Neural cell (in vitro differentiated cells): ENCODE measurements around the gene SFN.

Source experiments
- EP300 ChIP-seq: fragments of 450-650 bp; conservative IDR thresholded peaks from 2 replicates; pipeline ENCODE4 v1.6.1; 2014; ENCODE audit warnings: antibody characterized with exemption, mild to moderate bottlenecking, moderate library complexity; ENCODE audit not compliant: poor library complexity, severe bottlenecking
- EZH2 ChIP-seq: fragments of 200-600, 300-800 bp; shearing (Covaris generic), sonication (generic); IDR thresholded peaks from 2 replicates; pipeline ENCODE4 v1.6.1; 2014; ENCODE audit warnings: antibody characterized with exemption, low read length, borderline replicate concordance, mild to moderate bottlenecking; ENCODE audit not compliant: insufficient read depth, poor library complexity, severe bottlenecking
- POLR2AphosphoS5 ChIP-seq: IDR thresholded peaks from 2 replicates; pipeline ENCODE4 v1.6.1; 2012
- RAD21 ChIP-seq: fragments of 450-650 bp; conservative IDR thresholded peaks from 2 replicates; pipeline ENCODE4 v1.6.1; 2014; ENCODE audit warnings: antibody characterized with exemption, mild to moderate bottlenecking, moderate library complexity
- SMC3 ChIP-seq: fragments of 450-650 bp; conservative IDR thresholded peaks from 2 replicates; pipeline ENCODE4 v1.6.1; 2014; ENCODE audit warnings: antibody characterized with exemption, mild to moderate bottlenecking, moderate library complexity; ENCODE audit not compliant: poor library complexity
- TAF1 ChIP-seq: IDR thresholded peaks from 2 replicates; pipeline ENCODE4 v1.6.1; 2012; ENCODE audit warnings: low read depth
- TF ChIP-seq, protein P1 (sequence below): fragments of 450-650 bp; IDR thresholded peaks from 2 replicates; pipeline ENCODE4 v1.5.1; 2014; ENCODE audit warnings: antibody characterized with exemption, mild to moderate bottlenecking, moderate library complexity; ENCODE audit not compliant: poor library complexity, severe bottlenecking
- TF ChIP-seq, protein P2 (sequence below): IDR thresholded peaks from 2 replicates; pipeline ENCODE4 v1.6.1; 2012; ENCODE audit warnings: borderline replicate concordance

DNA sequence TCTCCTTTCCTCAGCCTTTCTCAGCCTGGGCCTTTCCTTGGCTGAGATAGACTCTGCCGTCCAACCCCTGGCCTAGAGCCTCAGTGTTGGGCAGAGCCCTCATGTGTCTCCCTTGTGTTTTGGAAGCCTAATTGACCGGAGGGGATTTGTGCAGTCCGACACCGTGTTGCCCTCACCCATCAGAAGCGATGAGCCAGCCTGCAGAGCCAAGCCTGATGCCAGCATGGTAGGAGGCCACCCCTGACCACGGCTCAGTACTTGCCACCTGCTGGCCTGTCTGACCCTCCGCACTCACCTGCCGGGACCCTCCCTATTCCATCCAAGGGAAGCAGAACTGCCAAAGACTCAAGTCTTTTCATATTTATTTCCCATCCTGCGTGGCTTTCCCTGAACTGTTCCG lies 9.3 kb upstream of the SFN start:
- TF ChIP-seq, protein P1, sequence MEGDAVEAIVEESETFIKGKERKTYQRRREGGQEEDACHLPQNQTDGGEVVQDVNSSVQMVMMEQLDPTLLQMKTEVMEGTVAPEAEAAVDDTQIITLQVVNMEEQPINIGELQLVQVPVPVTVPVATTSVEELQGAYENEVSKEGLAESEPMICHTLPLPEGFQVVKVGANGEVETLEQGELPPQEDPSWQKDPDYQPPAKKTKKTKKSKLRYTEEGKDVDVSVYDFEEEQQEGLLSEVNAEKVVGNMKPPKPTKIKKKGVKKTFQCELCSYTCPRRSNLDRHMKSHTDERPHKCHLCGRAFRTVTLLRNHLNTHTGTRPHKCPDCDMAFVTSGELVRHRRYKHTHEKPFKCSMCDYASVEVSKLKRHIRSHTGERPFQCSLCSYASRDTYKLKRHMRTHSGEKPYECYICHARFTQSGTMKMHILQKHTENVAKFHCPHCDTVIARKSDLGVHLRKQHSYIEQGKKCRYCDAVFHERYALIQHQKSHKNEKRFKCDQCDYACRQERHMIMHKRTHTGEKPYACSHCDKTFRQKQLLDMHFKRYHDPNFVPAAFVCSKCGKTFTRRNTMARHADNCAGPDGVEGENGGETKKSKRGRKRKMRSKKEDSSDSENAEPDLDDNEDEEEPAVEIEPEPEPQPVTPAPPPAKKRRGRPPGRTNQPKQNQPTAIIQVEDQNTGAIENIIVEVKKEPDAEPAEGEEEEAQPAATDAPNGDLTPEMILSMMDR = no peak
- TF ChIP-seq RAD21 (no peak), EP300 (no peak), SMC3 (no peak), TAF1 (no peak), POLR2AphosphoS5 (no peak), EZH2 (no peak)
- TF ChIP-seq, protein P2, sequence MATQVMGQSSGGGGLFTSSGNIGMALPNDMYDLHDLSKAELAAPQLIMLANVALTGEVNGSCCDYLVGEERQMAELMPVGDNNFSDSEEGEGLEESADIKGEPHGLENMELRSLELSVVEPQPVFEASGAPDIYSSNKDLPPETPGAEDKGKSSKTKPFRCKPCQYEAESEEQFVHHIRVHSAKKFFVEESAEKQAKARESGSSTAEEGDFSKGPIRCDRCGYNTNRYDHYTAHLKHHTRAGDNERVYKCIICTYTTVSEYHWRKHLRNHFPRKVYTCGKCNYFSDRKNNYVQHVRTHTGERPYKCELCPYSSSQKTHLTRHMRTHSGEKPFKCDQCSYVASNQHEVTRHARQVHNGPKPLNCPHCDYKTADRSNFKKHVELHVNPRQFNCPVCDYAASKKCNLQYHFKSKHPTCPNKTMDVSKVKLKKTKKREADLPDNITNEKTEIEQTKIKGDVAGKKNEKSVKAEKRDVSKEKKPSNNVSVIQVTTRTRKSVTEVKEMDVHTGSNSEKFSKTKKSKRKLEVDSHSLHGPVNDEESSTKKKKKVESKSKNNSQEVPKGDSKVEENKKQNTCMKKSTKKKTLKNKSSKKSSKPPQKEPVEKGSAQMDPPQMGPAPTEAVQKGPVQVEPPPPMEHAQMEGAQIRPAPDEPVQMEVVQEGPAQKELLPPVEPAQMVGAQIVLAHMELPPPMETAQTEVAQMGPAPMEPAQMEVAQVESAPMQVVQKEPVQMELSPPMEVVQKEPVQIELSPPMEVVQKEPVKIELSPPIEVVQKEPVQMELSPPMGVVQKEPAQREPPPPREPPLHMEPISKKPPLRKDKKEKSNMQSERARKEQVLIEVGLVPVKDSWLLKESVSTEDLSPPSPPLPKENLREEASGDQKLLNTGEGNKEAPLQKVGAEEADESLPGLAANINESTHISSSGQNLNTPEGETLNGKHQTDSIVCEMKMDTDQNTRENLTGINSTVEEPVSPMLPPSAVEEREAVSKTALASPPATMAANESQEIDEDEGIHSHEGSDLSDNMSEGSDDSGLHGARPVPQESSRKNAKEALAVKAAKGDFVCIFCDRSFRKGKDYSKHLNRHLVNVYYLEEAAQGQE = no peak
